K562 (cell line): ENCODE measurements around the gene ZNF891. TPM values are rescaled to one million over a fixed set of nuclear protein-coding genes. Genes with fewer than 3 reads are reported as not detected.

Experiments used
- ATAC-seq: fragments of 200-7000 bp; cut with Tn5 transposase; 3 replicates; pipeline ENCODE4 v1.9.1; 2020; ENCODE audit warnings: moderate library complexity
- BruUV-seq: library from RNA; stranded (reverse); fragments of 400-500 nt; replicated peaks from 2 replicates; lab custom pipeline; 2021; lab: Mats Ljungman, UMichigan
- CTCF ChIA-PET: fragments of 300-600 bp; formaldehyde crosslinking; extraction: SDS; loops from one replicate; lab custom pipeline; 2021; ENCODE audit warnings: low intra/inter-chr PET ratio; lab: Yijun Ruan, JAX
- POLR2A ChIA-PET: fragments of 300-600, 350-650 bp; sonication (Branson Sonifier 250); formaldehyde crosslinking; extraction: SDS; loops from one replicate; lab custom pipeline; 2021; ENCODE audit warnings: antibody characterized with exemption, inconsistent platforms; lab: Yijun Ruan, JAX
- DNase-seq, 4 experiments: peaks; one replicate each; pipeline versions ENCODE4 v3.0.0 to v3.0.0-alpha.2; 2011 to 2018; ENCODE audit warnings: low spot score in 3 of 4, mixed read lengths in 3 of 4; ENCODE audit errors: extremely low read depth in 1 of 4
- FAIRE-seq: peaks from 2 replicates; lab custom pipeline; 2011; peaks lifted over from hg19 to GRCh38; lab: Jason Lieb, UNC
- H2AFZ ChIP-seq: 2 replicates; pipeline ENCODE4 v1.6.0; 2011; ENCODE audit warnings: low read depth, low read length, control low read depth, inconsistent platforms
- H3K27ac ChIP-seq: fragments of 200-600 bp; 3 replicates; pipeline ENCODE4 v1.8.0; 2011; ENCODE audit warnings: low read depth, mild to moderate bottlenecking, control low read depth, inconsistent platforms, low read length, moderate library complexity, mixed read lengths; ENCODE audit errors: extremely low read depth
- H3K27me3 ChIP-seq, 2 experiments: fragments of 300-600 bp in 1 of 2; 2 replicates in 1 of 2; 3 replicates in 1 of 2; pipeline versions ENCODE4 v1.6.0 to v1.8.0; 2011; ENCODE audit warnings: inconsistent platforms in 2 of 2, low read length in 2 of 2, mild to moderate bottlenecking in 1 of 2, mixed read lengths in 1 of 2, moderate library complexity in 1 of 2; ENCODE audit not compliant: control insufficient read depth in 2 of 2, insufficient read depth in 2 of 2
- H3K36me3 ChIP-seq: fragments of 300-600 bp; 3 replicates; pipeline ENCODE4 v1.8.0; 2011; ENCODE audit warnings: mild to moderate bottlenecking, low read length, inconsistent platforms; ENCODE audit not compliant: control insufficient read depth, insufficient read depth
- H3K4me1 ChIP-seq, 2 experiments: fragments of 200-600 bp in 1 of 2; replicated peaks in 1 of 2; 2 replicates in 1 of 2; 3 replicates in 1 of 2; pipeline versions ENCODE4 v1.5.1 to v1.8.0; 2011; ENCODE audit warnings: inconsistent platforms in 2 of 2, low read length in 2 of 2, mild to moderate bottlenecking in 1 of 2, mixed read lengths in 1 of 2, moderate library complexity in 1 of 2; ENCODE audit not compliant: control insufficient read depth in 2 of 2, insufficient read depth in 2 of 2
- H3K4me2 ChIP-seq: 2 replicates; pipeline ENCODE4 v1.6.1; 2011; ENCODE audit warnings: low read length, control low read depth, inconsistent platforms, mixed read lengths; ENCODE audit not compliant: insufficient read depth
- H3K4me3 ChIP-seq: fragments of 200-600 bp; sonication (generic), shearing (Covaris generic); 2 replicates; pipeline ENCODE4 v1.5.1; 2016; ENCODE audit warnings: control low read depth, inconsistent platforms
- H3K79me2 ChIP-seq: fragments of 200-600 bp; 3 replicates; pipeline ENCODE4 v1.8.0; 2011; ENCODE audit warnings: low read length, inconsistent platforms; ENCODE audit not compliant: control insufficient read depth, insufficient read depth
- H3K9ac ChIP-seq, 2 experiments: 2 replicates each; pipeline versions ENCODE4 v1.6.0 to v1.6.1; 2011; ENCODE audit warnings: low read depth in 2 of 2, low read length in 2 of 2, control low read depth in 1 of 2, inconsistent platforms in 1 of 2, mild to moderate bottlenecking in 1 of 2, mixed read lengths in 1 of 2; ENCODE audit not compliant: insufficient read depth in 1 of 2
- H3K9me1 ChIP-seq: one replicate; pipeline ENCODE4 v1.6.0; 2011; ENCODE audit warnings: inconsistent platforms, mild to moderate bottlenecking, low read length, moderate library complexity; ENCODE audit not compliant: control insufficient read depth, insufficient read depth
- H3K9me3 ChIP-seq: replicated peaks from 2 replicates; pipeline ENCODE4 v1.5.1; 2011; ENCODE audit warnings: low read depth, low read length, inconsistent platforms; ENCODE audit not compliant: control insufficient read depth, insufficient read depth
- H4K20me1 ChIP-seq: replicated peaks from 2 replicates; pipeline ENCODE4 v1.6.1; 2011; ENCODE audit warnings: low read length, inconsistent platforms, mixed read lengths; ENCODE audit not compliant: control insufficient read depth, insufficient read depth
- BRCA1 ChIP-seq, 2 experiments: fragments of 450-650 bp in 1 of 2; sonication (generic) in 1 of 2; formaldehyde crosslinking in 1 of 2; IDR thresholded peaks; 2 replicates each; pipeline versions ENCODE4 v1.5.0 to v1.6.1; 2017 to 2020; ENCODE audit warnings: mild to moderate bottlenecking in 1 of 2, missing genetic modification reagents in 1 of 2
- KDM1A ChIP-seq, 2 experiments: fragments of 450-650 bp; IDR thresholded peaks; 2 replicates each; pipeline ENCODE4 v1.6.1; 2016; ENCODE audit warnings: mild to moderate bottlenecking in 2 of 2
- NKRF ChIP-seq: fragments of 450-650 bp; IDR thresholded peaks from 2 replicates; pipeline ENCODE4 v1.6.1; 2016; ENCODE audit warnings: borderline replicate concordance
- REST ChIP-seq, 2 experiments: fragments of 450-650 bp; formaldehyde crosslinking in 1 of 2; IDR thresholded peaks; 2 replicates each; pipeline versions ENCODE4 v1.4.0 to v1.6.1; 2014 to 2020; ENCODE audit warnings: mild to moderate bottlenecking in 2 of 2, borderline replicate concordance in 1 of 2, low read depth in 1 of 2
- ZNF589 ChIP-seq: fragments of 200-800 bp; sonication (Bioruptor generic); IDR thresholded peaks from 2 replicates; pipeline ENCODE4 v1.6.1; 2016; ENCODE audit warnings: low read depth, missing genetic modification characterization, missing compliant biosample characterization
- WGBS: fragments of 100-300 bp; shearing (Covaris generic); methylation state at CpG from one replicate; pipeline ENCODE4 v1.1.6; 2016; ENCODE audit warnings: low coverage, mixed read lengths; ENCODE audit not compliant: insufficient coverage; ENCODE audit errors: missing lambda C conversion rate; 5-methylcytosine and 5-hydroxymethylcytosine counted together
- in situ Hi-C: fragments of 300-500 bp; cut with MboI; formaldehyde crosslinking; loops from 4 replicates; pipeline ENCODE4 v1.15.0; 2018; ENCODE audit warnings: inconsistent platforms, mixed read lengths
- intact Hi-C: fragments of 100-400 bp; cut with micrococcal nuclease; formaldehyde crosslinking; loops from 2 replicates; pipeline ENCODE4 v1.14.2; 2022
- polyA plus RNA-seq, 8 experiments: library from polyadenylated mRNA; depleted of rRNA in 4 of 8; stranded (reverse) in 5 of 8; unstranded in 3 of 8; fragments of >200 nt; fragmentation: Nextera tagmentation in 2 of 8; fragmentation: Illumina TruSeq in 1 of 8; extraction: Ambion mirVana in 2 of 8; extraction: Trizol in 1 of 8; gene quantifications; 2 replicates each; pipeline versions ENCODE4 v1.2.1 to v1.2.3, GENCODE V29; 2011 to 2014; ENCODE audit warnings: inconsistent platforms in 1 of 8, missing spikeins in 1 of 8
- total RNA-seq, 7 experiments: library from RNA; depleted of rRNA in 6 of 7; stranded (reverse); fragments of >200 nt in 6 of 7; fragmentation: Illumina TruSeq in 2 of 7; extraction: Trizol in 2 of 7; gene quantifications; 2 replicates each; pipeline versions ENCODE4 v1.2.1 to v1.2.3, GENCODE V29; 2011 to 2021; ENCODE audit warnings: low replicate concordance in 1 of 7

The ZNF891 gene
- total and polyA plus RNA-seq, 9 of the 15 experiments (the other 6 are each of a cell fraction or from before 2014, with no cell fraction given): 0.41 to 2.0 (median 1.3) TPM

DNA sequence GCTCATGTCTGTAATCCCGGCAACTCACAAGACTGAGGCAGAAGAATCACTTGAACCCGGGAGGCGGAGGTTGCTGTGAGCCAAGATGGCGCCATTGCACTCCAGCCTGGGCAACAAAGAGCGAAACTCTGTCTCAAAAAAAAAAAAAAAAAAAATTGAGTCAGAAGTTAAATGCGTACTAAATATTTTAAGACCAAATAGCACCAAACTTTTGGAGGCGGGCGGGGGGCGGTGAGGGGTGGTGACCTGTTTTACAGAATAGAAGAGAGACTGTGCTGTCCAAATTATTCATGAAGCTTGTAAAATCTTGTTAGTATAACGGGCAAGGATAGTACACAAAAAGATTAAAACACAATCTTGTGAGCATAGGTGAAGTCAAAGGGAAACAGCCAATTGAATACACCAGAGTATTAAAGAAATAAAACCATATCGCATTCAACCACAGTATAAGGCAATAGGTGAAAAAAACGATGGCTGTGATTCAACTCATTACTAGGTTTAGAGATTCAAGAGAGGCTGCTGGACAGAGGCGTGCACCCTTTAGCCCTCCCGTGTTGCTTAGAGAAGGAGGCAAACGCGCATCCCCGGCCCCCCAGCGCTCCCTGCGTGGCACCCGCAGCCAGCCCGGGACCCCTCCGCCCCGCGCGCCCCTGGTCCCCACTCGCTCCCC lies 571 bp downstream of the ZNF891 start:
- TF ChIP-seq NKRF (0 out of 2 replicates have a peak, but pooled peaks have one; percentile 41), REST (IDR thresholded peaks at IDR 0.05; ENCODE audit: borderline replicate concordance) (peak; percentile 58), REST (CRISPR knock-in tag; IDR thresholded peaks at IDR 0.05; ENCODE audit: low read depth) (no peak), BRCA1 (IDR thresholded peaks at IDR 0.05) (no peak), BRCA1 (CRISPR knock-in tag; IDR thresholded peaks at IDR 0.05) (no peak), KDM1A (IDR thresholded peaks at IDR 0.05) (0 out of 4 replicates have a peak, but pooled peaks of 1 of the 2 experiments have one; percentile 7), ZNF589 (CRISPR knock-in tag) (0 out of 2 replicates have a peak, but pooled peaks have one; percentile 10)
- WGBS: 39% methylated on average over 14 of the region's 26 CpGs
- CTCF ChIA-PET: no interaction called here
- peak overlapping the region; percentile 92 to 98; a peak in 3 of 4 replicates for H3K9ac ChIP-seq
- H3K4me3 ChIP-seq: peak overlapping the region; percentile 85
- H3K4me2 ChIP-seq: peak overlapping the region; percentile 99
- H3K9me1 ChIP-seq: no peaks in the 10 kb centered on the region
- FAIRE-seq (no peak), ATAC-seq (no peak; the same call in 2 of the 3 replicates), DNase-seq (no peak)
- POLR2A ChIA-PET: interaction anchor here (0.5 to 2.4 kb wide), 8 partner anchors 9 to 357 kb away, joined by 3 to 7 read pairs (median 3); partner anchors contain the start of gene GOLGA3
- peak overlapping the region; percentile 90 for H2AFZ ChIP-seq
- intact Hi-C loops (loop anchor here (1.0 kb wide), 1 partner anchor 49 kb away; the partner anchor contains the start of gene ZNF140), in situ Hi-C loops (no loop called here)
- H3K9me3 ChIP-seq: peaks cover 8% of the 10 kb centered on the region
- H4K20me1 ChIP-seq: no peaks in the 10 kb centered on the region
- no peaks in the 10 kb centered on the region for H3K27me3 ChIP-seq
- BruUV-seq: no TSS peak
- peak overlapping the region; percentile 95; the same call in 1 of the 3 replicates for H3K27ac ChIP-seq
- peaks cover 5% of the 10 kb centered on the region for H3K36me3 ChIP-seq
- H3K79me2 ChIP-seq: 0 out of 3 replicates have a peak, but pooled peaks cover 4% of the 10 kb centered on the region
- no peaks in the 10 kb centered on the region; a peak in 1 of 5 replicates for H3K4me1 ChIP-seq
